CD4-positive, alpha-beta T cell treated with Interleukin-6 at 100 ng/mL for 8 hours (primary cell): ENCODE data around the gene DDR2.
"Not testable (repeated sequence)": the region's sequence is repeated elsewhere in the genome, so short reads cannot be mapped to it uniquely, and the experiment has no call there.

ENCODE experiments used
- DNase-seq: peaks from one replicate; pipeline ENCODE4 v3.0.0-alpha.2; 2020; ENCODE audit warnings: mixed read lengths, low spot score

Gene DDR2

DNA sequence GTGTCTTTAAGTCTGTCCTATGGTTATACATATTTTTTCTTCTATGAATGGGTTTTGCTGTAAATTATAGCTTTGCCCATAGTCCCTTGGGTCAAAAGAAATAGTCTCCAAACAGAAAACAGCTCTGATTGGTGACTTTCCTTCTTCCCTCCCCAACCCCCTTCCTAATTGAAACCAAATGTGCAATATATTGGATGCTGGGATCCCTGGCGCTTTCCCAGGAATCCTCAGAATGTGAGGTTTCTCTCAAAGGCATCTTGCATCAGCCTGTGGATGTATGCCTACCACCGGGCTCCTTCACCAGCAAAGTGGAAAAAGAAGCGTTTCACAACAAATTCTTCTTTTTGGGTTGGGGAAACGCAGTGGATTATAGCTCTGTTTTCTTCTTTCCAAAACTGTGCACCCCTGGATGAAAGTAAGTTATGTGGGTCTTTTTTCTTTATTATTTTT is at the start of gene DDR2:
Gene DDR2, plus strand, starts transcription at position 248 of the 450 bp plus-strand sequence. CDS start 86,600 bp downstream, outside the sequence.
- DNase-seq = no peak

DNA sequence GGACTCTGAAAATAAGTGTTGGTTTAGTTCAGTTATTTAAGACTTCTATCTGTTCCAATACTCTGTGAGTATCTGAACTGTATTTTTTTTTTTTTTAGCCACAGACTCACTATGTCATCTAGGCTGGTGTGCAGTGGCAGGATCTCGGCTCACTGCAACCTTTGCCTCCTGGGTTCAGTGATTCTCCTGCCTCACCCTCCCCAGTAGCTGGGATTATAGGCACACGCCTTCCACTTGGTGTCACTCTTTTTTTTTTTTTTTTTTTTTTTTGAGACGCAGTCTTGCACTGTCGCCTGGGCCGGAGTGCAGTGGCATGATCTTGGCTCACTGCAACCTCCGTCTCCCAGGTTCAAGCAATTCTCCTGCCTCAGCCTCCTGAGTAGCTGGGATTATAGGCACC is 49.4 kb upstream of the DDR2 start:
- not testable (repeated sequence) for DNase-seq

DNA sequence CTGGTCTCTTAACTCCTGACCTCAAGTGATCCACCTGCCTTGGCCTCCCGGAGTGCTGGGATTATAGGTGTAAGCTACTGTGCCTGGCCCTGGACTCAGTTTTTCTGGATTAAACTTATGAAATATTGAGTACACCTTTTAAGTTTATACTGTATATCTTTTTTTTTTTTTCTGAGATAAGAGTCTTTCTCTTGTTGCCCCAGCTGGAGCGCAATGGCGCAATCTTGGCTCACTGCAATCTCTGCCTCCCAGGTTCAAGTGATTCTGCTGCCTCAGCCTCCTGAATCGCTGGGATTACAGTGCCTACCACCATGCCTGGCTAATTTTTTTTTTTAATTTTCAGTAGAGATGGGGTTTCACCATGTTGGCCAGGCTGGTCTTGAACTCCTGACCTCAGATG is 47.2 kb upstream of the DDR2 start:
- DNase-seq = not testable (repeated sequence)

DNA sequence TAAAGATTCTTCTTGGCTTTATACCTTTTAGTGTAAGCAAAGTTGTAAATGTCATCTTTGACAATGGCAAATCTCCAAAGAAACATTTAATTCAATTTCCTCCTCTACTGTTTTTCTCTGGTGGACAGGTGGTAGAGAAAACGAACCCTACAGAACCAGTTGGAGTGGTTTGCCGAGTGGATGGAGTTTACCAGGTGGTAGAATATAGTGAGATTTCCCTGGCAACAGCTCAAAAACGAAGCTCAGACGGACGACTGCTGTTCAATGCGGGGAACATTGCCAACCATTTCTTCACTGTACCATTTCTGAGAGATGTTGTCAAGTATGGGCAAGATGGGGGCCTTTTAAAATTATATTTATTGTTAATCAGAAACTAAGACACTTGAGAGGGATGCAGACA is 44.9 kb upstream of the DDR2 start:
- no peak for DNase-seq

DNA sequence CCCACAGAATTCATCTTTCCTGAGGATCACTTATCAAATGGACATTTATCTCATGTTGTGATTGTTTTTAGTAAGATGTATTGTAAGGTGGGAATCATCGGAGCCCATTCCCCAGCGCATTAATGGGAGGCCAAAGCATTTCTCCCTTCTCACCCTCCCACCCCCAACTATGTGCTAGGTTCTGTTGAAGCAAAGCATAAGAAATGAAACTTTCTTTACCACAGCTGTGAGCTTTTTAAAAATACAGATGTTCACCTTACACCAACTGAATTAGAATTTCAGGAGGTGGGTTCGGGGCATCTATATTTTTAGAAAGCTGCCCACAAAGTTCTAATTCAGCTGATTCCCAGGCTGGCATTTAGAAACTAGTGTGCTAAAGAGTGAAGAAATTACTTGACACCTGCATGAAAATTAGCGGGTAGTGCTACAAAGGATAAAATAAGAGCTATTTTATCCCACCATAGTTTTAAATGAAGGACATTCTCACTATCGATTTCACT is 44.5 kb upstream of the DDR2 start:
- DNase-seq = no peak

DNA sequence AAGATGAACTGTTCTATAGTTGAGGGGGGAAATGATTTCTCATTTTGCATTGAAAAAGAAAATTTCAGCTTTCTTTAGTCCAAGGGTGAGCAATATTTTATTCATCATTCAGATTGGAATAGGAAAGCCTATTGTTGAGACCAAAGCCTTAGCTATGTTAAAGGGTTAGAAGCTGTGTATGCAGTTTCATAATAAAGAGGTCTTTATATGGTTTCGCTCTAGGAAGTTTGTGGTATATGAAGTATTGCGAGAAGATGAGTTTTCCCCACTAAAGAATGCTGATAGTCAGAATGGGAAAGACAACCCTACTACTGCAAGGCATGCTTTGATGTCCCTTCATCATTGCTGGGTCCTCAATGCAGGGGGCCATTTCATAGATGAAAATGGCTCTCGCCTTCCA is 42.2 kb upstream of the DDR2 start:
- DNase-seq = no peak

DNA sequence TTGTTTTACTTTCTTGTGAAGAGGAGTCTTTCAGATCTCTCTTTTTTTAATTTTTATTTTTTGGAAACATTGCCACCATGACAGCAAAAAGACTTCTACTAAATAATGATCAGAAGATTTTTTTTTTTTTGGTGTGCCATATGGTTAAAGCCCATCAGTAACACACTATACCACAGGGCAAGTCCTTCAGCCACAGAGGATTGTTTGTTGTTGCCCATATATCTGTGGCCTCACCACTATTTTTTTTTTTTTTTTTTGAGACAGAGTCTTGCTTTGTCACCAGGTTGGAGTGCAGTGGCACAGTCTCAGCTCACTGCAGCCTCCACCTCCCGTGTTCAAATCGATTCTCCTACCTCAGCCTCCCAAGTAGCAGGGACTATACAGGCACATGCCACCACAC is 41.6 kb upstream of the DDR2 start:
- no peak for DNase-seq

DNA sequence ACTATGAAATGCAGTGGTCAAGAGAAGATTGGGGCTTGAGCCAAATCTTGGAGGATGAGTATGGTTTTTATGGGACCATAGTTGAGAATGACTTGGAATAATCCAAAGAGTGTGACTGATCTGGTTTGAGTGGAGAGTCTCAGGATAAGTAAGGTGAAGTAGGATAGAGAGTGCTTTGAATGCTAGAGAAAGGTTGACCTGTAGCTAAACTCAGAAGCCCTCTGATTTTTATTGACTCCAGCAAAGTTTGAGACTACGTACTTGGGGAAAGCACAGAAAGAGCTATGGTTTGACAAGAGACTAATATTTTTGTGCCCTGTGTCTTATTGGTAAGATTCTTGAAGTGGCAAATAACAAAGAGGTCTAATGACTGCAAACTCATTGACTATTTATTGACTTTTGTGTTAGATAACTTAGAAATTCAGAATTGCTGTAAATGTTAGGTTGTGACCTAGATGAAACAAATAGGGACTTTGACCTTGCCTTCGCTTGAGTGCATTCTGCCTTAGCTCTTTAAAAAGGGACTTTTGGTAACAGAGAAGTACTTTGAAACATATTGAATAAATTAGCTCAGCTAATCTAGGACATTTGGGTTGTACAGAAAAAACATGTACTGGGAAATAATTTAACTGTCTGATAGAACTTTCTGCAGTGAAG is 35.6 kb upstream of the DDR2 start:
- DNase-seq = no peak

DNA sequence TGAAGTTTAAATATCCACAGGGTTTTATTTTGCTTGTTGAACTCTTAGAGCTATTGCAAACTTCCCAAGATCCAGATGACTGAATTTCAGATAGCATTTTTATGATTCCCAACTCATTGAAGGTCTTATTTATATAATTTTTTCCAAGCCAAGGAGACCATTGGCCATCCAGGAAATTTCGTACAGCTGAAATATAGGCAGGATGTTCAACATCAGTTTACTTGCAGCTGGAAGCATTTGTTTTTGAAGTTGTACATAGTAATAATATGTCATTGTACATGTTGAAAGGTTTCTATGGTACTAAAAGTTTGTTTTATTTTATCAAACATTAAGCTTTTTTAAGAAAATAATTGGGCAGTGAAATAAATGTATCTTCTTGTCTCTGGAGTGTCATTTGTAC is 32.8 kb upstream of the DDR2 start:
- no peak for DNase-seq

DNA sequence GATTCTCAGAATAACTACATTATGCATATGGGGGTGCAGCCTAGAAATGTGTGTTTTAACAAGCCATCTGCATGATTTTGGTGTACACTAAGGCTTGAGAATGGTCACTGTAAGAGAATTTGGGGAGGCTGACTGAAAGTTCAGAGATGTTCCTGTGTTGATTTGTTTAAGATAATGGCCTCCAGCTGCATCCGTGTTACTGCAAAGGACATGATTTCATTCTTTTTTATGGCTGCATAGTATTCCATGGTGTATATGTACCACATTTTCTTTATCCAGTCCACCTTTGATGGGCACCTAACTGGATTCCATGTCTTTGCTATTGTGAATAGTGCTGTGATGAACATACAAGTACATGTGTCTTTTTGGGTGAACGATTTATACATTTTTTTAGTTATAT is 29.1 kb upstream of the DDR2 start:
- DNase-seq = not testable (repeated sequence)

DNA sequence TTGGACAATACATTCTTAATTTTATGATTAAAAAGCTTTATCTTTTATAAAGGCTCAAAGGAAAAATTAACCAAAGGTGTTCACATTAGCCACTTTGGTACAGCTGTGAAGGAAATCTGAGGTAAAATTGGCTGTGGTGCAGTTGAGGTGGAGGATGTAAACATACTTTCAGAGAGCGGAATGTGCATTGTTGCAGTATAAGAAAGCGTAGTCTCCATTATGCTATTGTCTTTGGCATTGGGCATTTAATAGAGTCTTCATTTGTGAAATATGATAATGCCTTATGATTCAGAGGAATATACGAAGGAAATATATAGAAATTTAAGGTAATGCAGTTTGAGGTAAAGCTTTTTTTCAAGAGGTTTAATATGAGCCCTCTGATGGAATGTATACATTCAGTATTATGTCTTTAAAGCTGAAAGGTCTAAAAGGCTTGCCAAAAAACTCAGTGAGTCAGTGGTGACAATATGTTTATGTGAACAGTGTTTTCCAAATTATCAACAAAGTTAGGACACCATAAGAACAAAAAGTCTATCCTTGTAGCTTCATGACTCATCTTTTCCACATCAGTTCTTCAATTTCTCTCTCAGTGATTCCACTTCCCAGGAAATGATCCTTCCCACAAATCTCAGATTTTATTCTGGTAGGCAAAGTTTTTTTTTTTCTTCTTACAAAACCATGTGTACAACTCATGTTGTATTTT is 26.9 kb upstream of the DDR2 start:
- no peak for DNase-seq

DNA sequence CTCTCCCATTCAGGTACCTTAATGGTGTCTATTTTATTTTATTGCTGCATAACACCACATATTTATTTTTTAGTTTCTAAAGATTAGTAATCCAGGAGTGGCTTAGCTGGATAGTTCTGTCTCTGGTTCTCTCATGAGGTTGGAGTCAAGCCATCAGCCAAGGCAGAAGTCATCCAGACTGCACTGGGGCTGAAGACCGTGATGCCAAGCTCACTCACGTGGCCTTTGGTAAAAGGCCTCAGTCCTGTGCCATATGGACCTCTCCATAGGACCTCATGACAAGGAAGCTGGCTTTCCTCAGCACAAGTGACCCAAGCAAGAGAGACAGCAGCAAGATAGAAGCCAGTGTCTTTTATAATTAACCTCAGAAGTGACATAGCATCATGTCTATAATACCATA is 23.0 kb upstream of the DDR2 start:
- no peak for DNase-seq

DNA sequence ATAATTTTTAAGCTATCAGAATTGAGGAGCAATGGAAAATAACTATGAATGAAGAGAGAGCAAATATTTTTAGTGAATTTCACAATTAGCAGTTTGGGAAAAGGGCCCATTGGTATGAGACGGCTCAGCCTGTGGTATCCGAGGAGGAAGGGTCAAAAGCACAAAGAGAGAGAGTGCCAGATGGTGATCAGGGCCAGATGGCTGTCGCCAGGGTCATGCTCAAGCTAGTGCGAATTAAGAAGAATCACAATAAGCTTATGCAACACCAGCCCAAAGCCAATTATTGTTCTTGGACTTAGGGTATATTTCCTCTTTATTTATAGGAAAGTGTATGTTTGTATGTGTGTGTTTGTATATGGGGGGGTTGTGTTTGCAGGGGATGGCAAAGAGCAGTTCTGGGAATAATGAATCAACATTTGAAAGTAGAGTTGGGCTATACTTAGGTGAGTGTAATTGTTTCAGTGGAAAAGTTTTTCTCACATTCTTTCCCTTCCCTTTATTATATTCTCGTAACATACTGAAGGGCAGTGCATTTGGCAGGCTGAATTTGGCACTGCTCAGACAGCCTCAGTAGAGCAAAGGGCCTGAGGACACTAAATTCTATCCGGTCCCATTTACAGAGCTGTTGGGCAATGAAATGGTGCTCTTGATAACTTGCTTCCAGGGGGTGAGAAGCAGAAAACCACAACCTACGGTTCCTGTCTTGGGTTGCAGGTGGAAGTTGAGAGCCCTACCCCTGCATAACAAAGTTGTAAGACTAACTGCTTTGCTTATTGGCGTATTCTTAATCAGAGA is 19.5 kb upstream of the DDR2 start:
- DNase-seq = no peak

DNA sequence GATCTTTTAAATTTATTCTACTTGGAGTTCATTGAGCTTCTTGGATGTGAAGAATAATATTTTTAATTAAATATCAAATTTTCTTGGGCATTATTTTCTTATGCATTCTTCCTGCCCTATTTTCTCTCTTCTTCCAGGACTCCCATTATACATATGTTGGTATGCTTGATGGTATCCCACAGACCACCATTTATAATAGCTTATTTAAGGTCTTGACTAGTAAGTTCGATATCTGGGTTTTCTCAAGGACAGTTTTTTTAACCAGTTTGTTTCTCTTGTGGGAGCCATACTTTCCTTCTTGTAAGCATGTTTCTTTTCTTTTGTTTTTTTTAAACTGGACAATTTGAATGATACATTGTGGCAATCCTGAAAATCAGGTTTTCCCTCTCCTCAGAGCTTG is 15.4 kb upstream of the DDR2 start:
- DNase-seq = no peak

DNA sequence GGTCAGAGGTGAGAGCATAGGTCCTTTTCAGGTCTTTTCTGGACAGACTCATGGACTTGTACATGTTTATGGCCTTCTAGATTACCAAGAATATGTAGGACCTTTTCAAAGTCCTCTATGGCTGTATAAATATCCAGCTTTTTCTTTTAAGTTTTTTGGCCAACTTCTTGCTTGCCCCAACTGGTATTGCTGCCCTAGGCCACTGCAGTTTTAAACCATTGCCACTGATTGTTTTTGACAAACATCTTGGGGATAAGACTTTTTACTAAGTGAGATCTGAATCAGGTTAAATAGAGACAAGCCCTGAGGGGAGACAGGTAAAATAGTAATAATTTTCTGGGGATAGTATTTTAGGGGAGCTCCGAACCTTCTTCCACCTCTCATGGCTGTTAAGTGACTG is 14.8 kb upstream of the DDR2 start:
- no peak for DNase-seq

DNA sequence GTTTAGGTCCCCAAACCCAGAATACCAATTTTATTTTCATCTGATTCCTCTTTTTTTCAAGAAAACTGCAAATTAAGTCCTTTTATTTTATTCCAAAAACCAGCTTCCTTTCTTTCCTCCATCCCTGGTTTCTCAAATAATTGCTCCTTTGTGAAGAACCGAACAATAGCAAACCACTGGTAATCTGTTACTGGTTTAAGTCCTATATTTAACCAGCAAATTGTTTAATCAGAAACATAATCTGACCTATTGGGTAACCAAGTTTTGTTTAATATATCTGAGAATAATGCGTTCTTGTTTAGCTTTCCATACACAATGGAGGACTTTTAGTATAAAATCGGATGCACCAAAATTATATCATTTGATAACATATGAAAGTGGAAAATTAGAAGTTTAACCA is 13.2 kb upstream of the DDR2 start:
- no peak for DNase-seq

DNA sequence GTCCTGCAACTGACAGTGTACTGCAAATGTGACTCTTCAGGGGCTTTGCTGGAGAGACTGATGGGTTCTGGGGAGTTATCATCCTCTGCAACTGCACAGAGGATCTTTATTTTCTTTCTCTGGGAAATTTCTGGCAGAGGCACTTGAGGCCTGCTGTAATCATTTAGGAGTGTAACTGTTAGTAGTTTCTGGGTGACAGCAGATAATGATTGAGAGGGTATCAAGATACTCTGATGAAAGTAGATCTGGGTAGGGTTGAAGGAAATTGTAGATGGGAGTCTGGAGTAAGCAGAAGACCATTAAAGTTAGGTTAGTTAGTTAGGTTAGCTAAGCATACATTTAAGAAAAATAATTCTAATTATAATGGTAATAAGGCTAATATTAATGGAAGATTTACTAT is 11.0 kb upstream of the DDR2 start:
- DNase-seq = no peak

DNA sequence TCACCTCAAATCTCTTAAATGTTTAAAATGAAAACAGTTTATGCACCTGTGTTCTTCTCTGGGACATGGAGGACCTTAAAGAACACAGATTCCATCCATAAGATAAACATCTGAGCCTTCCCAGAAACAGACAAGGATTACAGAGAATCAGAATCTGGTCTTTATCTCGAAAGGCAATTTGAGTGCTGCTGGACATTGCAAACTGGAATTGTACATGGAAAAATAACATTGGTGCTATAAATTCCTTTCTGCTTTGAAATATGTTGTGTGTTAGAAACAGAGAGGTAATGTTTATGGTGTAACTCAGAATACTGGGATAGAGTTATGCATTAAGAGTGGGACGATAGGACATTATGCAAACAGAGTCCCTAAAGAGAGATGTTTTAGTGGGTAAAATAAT is 6.6 kb upstream of the DDR2 start:
- DNase-seq = no peak

DNA sequence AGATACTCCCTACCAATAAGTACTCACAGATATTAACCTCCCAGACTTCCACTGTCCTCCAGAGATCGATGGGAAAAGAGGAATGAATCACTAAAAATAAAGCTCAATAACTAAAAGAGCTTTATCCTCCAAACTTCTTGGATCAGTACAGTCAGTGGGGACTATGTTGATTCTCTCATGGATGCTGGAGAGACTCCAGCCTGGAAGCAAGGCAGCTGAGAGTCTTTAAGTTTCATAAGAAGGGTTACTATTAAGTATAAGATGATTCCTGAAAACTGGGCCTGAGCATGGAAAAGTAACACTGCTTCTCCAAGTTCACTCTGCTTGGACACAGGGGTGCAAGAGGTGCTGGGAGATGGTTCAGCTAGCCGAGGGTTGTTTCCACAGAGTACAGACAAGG is 6.2 kb upstream of the DDR2 start:
- no peak for DNase-seq

DNA sequence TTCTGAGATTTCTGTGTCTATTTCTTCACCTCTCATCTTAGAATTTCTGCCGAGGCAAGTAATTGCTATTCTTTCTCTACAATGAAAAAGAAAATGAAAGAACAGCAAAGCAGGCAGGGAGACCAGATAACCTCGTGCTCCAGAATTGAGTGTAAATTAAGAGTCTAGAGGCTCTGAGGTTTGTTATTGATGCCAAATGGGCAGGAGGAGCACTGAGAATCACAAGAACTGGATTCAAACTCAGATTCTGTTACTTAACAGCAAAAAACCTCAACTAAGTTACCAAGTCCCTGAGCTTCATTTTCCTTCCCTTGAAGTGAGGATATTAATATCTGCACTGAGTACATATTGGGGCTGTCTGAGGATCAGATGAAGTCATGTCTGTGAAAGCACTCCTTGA is 5.5 kb upstream of the DDR2 start:
- no peak for DNase-seq

DNA sequence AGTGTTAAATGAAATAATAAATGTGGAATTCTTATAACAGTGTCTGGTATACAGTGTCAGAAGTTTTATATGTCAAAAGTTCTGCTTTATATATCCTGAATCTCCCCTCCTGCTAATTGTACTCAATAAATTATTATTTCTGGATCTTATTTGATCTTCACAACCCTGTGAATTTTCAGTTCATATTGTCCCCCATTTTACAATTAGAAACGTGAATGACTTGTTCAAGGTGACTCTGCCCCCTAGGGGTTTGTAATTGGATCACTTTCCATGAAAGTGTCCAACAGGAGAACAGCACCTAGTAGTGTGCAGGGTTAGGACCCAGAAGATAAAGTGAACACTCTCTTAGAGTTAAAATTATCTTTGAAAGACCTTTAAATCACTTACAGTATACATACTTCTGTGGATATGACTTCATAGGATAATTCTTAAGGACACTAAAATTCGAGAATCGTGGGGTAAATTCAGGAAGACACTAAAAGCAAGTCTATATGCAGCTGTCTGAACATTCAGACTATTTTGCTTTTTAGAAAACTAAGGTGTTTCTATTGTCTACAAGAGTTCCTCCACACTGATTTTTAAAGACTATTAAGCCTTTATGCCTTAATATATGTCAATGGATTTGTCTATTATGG is 4.5 kb upstream of the DDR2 start:
- DNase-seq = no peak

DNA sequence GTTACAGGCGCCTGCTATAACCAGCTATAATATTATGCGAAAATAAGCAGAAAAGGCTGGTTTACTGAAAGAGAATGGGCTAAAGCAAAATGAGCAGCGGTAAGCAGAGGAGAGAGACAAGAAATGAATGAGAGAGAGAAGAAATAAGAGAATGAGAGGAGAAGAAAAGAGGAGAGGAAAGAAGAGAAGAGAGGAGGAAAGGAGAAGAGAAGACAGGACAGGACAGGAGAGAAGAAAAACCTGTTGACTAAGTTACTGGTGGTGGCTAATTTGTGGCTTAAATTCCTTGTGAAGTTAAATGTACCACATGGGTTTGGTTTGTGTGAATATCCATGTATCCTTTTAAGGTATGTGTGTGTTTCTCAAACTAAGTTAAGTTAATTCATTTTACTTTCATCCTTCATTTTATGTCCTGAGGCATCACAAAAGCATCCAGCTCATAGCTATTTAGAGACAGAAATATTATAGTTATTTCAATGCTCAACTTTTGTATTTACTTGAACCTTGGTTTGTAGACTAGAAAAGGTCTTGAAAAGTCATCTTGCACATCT is 3.1 kb upstream of the DDR2 start:
- DNase-seq = no peak
